Stimulated activated CD4-positive, alpha-beta T cell treated with anti-CD3 and anti-CD28 coated beads, Interleukin-2, amount 100 ng/mL, for 4 hours (primary cell): ENCODE results near the gene DDN.
A peak's percentile ranks its signal among the peaks of the same experiment; 100 is the strongest.

ENCODE experiments used
- DNase-seq: peaks from one replicate; pipeline ENCODE4 v3.0.0-alpha.2; 2020; ENCODE audit warnings: low read depth

Gene DDN

DNA sequence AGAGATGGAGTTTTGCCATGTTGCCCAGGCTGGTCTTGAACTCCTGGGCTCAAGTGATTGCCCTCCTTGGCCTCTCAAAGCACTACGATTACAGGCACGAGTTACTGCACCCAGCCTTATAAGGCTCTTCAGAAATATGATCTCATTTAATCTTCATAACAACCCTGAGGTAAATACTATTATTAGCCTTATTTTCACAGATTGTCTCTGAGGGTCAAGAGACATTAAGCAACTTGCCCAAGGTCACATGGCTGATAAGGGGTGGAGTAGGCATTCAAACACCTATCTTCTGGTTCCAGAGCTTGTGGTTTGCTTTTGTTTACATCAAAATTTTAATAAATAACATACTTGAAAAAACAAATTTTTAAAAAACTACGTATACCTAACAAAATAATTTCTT is 14.3 kb upstream of the DDN start:
- no peak for DNase-seq

DNA sequence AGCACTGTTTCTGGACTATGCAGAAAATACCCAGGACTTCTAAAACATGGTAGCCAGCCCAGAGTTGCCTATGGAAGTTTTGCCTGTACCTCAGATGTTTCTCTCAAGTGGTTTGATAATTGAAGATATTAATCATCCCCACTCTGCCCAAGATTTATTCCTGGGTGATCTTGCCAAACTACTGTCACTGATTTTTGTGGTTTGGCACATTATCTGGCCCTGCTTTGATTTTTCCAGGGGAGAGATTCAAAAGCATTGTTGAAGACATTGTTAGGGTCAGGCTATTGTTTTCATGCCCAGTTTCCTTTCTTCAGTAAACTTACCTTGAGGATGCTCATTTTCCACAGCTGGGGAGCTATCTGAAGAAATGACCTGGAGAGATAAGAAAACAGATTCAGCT is 13.6 kb upstream of the DDN start:
- no peak for DNase-seq

DNA sequence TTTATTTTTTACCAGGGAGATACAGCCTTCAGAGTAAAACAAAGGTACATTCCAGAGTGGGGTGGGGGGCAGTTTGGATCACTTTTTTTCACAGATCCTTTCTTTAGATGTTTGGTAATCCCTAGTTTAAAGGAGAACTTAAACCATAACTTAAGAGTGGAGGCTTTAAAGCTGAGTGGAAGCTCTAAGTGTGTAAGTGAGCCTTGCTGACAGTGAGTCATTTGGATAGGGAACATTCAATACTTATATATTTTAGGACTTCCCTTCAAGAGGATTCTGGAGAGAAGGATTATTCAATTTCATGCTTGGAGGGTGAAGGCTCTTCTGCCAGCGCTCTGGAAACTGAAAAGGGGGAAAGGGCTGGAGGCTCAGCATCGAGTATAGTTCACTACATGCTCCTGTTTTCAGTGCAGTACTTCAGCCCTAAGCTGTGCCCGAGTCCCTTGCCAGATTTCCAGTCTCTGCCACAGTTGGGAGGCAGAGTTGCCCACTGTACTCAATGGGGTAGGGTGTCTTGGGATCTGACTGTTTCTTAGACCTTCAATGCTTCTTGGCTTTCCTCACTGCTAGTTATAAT is 11.0 kb upstream of the DDN start:
- no peak for DNase-seq

DNA sequence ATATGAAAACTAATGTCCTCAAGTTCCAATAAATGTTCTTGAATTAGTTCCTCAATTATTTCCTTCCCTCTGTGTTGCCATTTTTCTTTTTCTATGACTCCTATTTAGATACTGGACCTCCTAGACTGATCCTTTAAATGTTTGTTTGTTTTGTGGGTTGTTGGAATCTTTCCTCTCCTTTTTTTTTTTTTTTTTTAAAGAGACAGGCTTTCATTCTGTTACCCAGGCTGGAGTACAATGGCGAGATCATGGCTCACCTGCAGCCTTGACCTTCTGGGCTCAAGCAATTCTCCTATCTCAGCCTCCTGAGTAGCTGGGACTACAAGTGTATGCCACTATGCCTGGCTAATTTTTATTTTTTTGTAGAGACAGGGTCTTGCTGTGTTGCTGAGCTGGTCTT is 9.8 kb upstream of the DDN start:
- no peak for DNase-seq

DNA sequence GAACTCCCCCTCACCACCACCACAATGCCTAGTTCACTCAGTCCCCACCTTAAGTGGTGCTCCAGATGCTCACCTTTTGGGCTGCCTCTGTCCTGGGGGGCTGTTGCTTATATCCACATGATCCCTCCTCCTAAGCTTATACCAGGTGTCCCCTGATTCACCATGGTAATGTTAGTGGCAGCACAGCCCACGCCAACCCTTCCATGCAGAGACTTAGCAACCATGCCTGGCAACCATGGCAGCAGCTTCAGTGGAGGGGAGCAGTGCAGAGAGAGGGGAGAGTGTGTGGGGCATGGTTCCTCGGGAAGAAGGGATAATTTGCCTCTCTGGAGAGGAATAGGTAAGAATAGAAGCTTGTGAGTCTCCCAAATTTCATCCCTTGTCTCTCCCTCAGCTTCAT is 1.2 kb upstream of the DDN start:
- no peak for DNase-seq

DNA sequence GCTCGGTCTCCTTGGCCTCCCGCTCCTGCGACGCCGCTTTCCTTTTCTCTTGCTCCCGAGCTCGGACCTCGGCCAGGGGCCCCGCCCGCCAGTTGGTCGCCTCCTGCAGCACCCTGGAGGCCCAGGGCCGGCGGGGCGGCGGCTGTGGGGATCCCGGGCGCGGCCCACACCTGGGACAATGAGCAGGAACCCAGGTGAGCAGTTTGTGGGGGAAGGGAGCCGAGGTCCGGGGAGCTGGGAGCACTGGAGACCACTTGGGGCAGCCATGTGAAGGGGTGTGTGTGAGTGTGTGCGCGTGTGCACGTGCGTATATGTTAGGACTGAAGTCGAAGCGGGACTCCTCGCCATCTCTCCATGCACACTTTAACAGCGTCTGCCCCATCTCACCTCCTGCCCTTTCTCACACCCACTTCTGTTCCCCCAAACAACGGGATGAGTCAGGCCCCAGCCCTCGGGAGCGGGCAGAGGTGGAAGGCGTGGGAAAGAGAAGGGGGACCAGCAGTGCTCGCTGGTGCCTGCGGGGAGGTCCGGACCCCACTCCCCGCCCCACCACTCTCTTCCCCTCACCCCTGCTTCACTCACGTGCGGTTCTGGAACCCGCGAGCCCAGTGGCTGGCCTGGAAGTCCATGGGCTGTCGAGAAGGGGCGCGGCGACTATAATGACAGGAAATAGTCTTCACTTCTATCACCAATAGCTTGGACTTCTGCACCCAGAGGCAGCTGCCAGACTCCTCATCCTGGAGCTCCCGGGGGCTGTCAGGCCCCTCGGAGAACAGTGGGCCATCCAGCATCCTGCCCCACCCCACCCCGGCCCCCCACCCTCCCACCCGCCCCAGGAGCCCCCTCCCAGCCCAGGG is 450 bp downstream of the DDN start:
- no peak for DNase-seq

DNA sequence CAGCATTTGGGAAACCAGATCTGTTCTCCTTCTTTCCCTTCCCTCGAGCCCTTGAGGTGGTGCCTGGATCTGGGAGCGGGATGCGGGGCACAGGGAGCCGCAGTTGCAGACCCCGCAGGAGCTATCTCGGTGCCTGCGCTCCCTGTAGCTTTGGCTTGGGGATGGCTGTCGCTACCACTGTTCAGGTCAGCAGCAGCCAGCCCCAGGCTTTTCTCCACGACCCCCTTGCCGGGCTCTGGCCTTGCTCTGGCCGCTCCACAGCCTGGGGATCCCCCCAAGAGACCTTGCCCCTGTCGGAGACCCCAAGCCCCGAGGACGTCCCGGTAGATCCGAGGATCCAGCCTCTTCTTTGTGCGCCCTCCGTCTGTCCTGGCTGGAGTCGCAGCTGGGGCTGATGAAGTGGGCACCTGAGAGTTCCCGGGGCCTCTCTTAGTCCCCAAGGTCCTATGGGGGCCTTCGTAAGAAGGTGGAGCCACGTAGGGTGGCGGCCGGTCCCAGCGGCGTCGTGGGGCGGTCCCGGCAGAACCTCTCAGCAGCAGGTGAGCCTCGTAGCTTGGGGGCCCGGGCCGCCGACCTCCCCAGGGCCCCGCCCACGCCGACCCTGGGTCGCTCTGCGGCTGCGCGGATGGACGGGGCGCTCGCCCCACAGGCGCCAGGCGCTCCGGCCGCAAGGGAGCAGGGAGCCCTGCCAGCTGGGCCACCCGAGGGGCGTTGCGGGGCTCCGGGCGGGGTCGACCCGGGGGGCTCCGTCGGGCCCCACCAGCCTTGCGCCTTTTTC is 1.3 kb downstream of the DDN start:
- DNase-seq: no peak

DNA sequence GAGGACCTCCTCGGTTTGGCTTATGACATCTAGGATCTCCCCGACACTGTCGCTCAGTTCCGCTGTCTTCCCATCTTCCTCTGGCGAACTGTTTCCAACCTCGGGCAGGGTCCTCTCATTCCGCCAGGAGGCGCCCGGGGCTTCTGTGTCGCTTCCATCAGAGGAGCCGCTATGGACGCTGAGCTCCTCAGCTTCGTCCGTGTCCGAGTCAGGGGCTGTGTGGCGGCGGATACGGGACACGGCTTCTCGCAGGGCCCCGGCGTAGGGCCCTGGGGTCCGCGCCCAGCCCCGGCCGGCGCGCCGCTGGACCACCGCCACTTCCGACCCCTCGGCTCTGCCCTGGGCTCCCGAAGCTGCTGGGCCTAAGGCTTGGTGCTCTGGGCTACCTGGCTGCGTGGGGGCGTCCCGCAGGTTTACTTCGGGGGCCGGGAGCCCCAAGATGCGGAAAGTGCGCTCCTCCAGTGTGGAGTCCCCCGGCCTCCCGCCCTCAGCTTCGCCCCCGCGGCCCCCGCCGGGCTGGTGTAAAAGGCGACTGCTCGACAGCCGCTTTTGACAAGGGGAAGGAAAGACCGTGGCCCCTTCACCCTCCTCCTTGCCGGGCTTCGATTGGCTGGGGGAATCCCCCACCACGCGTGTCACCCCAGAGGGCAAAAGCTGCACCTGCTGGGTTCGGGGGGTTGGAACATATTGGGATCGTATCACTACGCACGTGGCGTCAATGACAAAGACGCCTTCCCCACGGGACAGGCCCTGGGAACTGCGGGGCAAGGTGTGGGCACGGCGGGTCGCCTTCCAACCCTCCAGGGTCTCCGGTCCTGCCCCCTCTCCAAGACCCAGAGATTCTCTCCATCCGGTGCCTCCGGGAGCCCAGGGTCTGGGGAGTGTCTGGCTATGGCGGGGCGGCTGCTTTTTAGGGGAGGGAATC is 2.1 kb downstream of the DDN start:
- DNase-seq: peak; percentile 48

DNA sequence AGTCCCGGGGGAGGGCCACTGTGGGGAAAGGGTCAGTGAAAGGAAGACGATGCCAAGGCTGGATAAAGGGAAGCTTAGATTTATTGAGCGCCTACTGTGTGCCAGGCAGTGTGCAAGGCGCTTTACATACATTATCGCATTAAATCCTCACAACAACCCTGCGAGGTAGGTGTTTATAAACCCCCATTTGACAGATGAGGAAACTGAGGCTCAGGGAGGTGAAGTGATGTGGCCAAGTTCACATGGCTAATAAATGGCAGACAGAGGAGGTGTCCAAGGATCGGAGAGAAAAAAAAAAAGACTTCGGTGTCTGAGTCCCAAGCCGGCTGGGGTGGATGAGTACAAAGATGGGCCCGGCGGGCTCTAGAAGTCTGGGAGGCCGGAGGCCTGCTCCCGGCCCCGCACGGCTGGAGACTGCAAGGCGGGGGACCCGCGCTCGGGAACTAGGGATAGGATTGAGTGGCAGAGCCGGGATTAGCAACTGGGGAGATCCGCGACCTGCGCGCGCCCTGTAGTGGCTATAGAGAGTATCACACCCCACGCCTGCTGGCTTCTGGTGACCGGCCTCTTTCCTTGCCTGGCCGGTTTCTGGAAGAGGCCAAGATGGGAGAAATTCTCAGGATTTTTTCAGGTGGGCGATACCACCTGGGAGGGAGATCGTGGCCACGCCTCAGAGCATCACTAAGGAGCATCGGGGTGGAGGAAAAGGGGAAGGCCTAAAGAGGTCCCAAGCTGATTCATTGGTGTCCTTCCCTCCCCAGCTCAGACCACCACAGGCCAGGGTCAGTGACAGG is 3.9 kb downstream of the DDN start:
- DNase-seq: no peak

DNA sequence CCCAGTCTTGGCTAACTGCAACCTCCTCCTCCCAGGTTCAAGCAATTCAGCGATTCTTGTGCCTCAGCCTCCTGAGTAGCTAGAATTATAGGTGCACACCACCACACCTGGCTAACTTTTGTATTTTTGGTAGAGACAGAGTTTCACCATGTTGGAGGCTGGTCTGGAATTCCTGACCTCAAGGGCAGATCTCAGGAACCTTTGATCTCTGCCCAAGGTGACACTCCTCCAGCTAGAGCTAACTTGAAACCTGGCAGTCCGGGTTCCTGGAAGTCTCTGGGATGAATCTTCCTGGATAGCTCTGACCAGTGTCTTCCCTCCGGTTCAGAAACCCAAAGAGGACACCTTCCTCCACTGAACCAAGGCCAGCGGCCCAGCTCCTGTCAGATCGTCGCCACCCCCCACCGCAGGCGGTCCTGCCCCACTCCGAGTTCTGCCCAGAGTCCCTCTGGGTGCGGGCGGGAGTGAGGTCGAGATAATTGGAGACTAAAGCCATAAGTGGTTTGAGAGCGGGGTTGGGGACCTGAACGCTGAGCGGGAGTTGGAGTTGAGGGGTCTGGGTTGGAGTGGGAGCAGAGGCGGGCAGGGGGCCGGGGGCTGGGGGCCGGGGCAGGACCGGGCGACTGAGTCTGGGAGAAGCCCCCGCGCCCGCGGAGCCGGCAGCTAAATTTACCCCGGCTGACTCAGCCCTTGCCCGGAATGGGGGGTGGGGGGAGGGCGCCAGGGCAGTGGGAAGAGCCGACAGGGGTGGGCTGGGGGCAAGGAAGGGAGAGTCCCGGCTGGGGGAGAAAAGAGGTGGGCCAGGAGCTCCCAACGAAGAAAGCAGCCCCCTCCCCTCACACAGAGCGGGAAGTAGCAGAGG is 4.7 kb downstream of the DDN start:
- DNase-seq: no peak

DNA sequence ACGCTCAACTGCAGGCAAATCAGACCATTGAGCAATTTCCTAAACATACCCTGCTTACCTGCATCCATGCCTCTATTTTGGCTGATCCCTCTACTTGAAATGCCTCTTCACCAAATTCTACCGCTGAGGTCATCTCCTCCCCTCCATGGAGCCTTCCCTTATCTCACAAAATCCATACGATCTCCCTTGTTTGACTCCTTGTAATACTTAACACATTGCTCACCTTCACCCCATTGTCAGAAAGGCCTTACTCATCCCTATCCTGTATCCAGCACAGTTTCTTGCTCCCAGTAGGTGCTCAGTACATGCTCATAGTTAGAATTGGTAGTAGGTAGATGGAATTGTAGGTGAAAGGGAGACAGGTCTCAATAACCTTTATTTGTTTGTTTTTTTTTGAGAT is 5.4 kb downstream of the DDN start:
- DNase-seq: no peak

DNA sequence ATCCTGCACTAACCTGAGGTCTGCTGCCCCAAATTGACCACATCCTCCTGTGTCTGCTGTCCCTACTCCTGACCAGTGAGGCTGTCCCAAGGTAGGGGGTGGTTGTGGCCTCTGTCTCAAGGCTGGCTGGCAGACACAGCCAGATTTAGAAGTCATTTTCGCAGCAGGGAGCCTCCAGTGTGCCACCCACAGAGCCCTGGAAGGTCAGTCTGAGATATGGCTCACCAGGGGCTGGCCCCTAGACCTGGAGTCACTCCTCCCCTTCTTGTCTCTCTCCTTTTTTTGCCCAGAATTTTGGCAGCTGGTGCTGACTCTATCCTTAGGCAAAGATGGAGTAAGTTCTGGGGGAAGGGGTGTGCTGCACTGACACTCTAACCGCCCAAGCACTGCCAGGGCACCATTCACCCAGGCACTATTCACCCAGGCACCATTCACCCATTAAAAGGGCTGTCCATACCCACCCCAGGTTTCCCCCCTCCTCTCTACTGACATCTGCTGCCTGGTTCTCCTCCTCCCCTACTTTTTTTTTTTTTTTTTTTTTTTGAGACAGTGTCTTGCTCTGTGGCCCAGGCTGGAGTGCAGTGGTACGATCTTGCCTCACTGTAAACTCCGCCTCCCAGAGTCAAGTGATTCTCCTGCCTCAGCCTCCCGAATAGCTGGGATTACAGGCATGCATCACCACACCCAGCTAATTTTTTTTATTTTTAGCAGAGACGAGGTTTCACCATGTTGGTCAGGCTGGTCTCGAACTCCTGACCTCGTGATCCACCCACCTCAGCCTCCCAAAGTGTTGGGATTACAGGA is 7.7 kb downstream of the DDN start:
- no peak for DNase-seq

DNA sequence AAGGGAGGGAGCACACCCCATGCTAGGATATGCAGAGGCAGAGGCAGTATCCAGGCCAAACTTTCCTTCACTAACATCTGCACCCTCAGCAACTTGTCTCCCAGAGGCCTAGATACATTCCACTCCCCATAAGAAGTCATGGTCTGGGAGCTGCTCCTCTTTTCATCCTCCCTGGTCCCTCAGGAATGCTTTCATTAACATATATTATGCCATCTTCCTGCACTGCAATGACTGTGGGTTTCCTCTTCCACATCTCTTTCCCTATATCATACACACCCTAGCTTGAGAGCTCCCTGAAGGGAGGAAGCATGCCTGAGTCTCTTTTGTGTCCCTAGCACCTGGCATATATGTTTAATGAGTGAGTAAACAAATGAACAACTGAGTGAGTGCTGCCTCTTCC is 8.6 kb downstream of the DDN start:
- no peak for DNase-seq

DNA sequence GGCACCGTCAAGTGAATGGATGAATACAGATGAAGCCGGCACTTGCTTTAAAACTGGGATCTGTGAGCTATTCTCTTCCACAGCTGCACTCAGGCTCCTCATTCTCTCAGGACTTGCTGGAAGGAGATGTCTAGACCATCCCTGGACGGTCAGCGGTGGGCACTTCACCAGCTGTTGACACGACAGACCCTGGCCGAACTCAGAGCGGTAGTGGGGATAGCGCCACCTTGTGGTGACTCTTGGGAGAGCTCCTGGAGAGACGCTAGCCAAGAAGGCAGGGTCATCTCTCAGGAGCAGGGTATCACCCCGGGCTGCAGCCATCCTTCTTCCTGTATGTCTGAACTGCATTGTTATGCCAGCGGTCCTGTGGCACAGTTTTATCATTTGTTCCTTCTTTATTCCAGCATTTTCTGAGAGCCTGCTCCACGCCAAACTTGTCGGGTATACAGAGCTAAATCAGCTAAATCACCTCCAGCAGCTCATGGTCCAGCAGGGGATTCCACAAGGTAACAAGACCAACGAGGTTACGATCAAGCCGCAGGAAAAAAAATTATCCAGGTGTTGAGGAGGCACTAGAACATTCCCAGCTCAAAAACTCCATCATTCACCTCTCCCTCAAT is 11.0 kb downstream of the DDN start:
- DNase-seq: no peak

DNA sequence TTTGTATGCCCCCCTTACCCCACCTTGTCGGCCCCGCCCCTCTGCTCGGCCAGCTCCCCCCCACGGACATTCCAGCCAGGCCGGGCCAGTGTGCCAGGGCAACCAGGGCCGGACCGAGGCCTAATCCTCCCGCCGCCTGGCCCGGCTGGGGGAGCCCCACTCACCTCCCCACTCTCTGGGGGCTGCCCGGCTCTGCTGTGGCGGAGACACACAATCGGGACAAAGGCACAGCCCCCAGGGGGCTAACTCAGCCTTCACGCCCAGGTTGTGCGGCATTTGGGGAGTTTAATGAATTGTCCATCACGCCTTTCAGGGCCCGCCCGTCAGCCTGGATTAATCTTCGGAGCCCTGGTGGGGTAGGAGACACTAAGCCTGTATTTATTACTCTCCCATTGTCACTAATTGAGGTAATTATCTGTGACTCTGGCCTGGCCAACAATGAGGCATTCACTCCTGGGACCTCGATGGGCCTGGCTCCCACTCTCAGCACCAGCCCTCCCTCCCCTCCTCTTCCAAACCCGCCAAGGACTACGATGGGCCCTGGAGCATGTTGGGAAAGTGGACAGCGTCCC is 12.4 kb downstream of the DDN start:
- no peak for DNase-seq

DNA sequence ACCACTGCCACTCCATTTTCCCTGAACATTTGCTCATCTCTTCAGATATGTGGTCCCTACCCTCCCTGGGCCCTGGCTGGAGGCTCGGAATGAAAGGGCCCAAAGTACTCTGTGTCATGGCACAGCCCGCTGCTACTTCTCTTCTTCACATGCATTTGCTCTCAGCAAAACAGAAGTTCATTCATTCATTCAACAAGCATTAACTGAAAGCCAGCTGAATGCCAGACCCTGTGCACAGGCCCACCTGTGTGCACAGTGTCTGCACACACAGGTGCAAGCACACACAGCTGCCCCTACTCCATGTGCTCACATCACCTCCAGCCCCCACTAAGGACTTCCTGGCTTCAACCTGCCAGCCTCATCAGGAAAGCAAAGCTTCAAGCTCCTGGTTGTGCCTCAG is 13.3 kb downstream of the DDN start:
- no peak for DNase-seq

DNA sequence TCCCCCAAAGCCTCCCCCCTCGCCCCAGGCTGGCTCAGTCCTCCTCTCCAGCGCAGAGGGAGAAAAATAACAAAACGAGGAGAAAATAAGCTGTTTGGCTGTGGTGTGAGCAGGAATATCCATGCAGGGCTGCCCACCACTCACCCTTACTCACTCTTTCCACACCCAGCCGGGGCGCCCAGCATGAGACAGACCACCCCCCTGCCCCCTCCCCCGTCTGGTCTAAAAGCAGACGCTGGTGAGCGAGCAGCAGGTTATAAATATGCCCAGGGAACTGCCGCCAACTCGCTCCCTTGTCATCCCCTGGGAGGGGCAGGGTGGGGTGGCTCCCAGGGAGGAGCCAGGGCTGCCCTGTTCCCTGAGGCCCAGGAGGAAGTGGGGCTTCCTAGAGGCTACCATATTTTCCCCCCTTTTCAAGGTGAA is 13.7 kb downstream of the DDN start:
- no peak for DNase-seq

DNA sequence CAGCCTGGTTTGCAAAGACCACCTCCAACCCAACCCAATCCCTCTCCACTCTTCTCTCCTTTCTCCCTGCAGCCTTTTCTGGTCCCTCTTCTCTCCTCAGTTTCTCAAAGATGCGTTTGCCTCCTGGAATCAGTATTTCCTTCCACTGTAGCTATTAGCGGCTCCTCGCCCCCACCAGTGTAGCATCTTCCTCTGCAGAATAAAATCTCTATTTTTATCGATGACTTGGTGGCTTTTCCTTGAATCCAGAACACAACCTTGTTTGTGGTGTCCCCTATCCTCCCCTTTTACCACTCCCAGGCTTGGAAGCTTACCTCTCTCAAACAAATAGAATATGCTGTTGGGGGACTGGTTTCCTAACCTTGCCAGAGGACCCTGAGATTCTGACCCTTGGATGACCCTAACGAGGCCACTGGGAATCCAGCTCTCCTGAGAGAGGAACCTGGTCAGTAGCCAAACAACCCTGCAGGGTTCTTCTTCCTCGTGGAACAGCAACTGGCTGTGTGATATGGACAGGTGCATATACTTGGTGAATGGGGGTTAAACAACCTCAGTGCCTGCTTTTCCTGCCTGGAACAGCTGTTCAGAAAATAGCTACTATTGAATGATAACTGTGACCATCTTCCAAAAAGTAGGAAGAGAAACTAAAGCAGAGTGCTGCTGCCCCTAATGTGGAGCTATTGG is 16.6 kb downstream of the DDN start:
- DNase-seq: no peak
